ENCODE results near the gene PTPRT.
A peak's percentile ranks its signal among the peaks of the same experiment; 100 is the strongest.
"Not testable (repeated sequence)": the region's sequence is repeated elsewhere in the genome, so short reads cannot be mapped to it uniquely, and the experiment has no call there.

Gene PTPRT

DNA sequence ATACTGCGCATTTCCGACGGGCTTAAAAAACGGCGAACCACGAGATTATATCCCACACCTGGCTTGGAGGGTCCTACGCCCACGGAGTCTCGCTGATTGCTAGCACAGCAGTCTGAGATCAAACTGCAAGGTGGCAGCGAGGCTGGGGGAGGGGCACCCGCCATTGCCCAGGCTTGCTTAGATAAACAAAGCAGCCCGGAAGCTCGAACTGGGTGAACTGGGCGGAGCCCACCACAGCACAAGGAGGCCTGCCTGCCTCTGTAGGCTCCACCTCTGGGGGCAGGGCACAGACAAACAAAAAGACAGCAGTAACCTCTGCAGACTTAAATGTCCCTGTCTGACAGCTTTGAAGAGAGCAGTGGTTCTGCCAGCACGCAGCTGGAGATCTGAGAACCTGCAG is 983.1 kb downstream of the PTPRT start:
- no CpG with 5 or more reads among the region's 15 CpGs for WGBS (ENCODE audit: extremely low coverage, insufficient coverage, low lambda C conversion rate)

DNA sequence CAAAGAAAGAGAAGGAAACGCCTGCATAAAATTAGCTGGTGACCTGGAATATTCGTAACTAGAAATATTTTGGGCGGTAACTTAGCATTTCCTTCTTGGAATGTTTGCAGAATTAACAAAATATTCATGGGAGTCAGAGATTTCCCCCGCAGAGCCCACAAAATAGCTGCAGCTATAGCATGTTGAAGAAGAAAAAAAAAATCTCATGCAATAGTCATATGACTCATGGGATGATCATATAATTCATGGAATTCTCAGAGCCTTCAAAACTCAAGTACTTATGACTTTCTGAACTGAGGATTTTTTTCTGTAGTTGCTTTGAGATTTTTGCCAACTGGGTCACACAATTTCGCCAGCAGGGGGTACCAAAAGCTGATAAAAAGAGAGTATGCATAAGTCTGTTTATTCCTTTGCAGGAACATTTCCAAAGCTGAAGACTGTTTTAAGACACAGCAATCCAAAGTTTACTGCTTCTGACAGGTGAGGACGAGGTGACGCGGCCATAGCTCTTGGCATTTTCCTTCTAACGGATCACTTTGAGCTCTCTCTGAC is 985.5 kb downstream of the PTPRT start:
- H3K27me3 ChIP-seq (ENCODE audit: insufficient read depth, low read length, poor library complexity): no peaks in the 10 kb centered on the region
- WGBS (ENCODE audit: extremely low coverage, insufficient coverage, low lambda C conversion rate): no CpG with 5 or more reads among the region's 9 CpGs

More for the DNA sequence above, 983.1 kb downstream of the PTPRT start:
- not testable (repeated sequence) for H4K5ac ChIP-seq (ENCODE audit: low read length); H3K23ac ChIP-seq (ENCODE audit: low read length); H3K36me3 ChIP-seq (ENCODE audit: control insufficient read depth, insufficient read depth, low read length); H3K27me3 ChIP-seq (ENCODE audit: insufficient read depth, low read length, poor library complexity); DNase-seq; H3K79me1 ChIP-seq (ENCODE audit: low read length); H4K8ac ChIP-seq (ENCODE audit: low read depth, low read length); H3K4ac ChIP-seq (ENCODE audit: low read depth, low read length); H3K9ac ChIP-seq (ENCODE audit: low read length); H3K18ac ChIP-seq (ENCODE audit: low read length); H2BK15ac ChIP-seq (replicated peaks; ENCODE audit: low read depth); H3K27ac ChIP-seq (ENCODE audit: low read depth, low read length); H3K4me1 ChIP-seq (ENCODE audit: control insufficient read depth, low read depth, low read length); H2BK5ac ChIP-seq (ENCODE audit: low read length); H3K4me3 ChIP-seq (ENCODE audit: low read length); H2BK120ac ChIP-seq (ENCODE audit: low read depth, low read length); H3K4me2 ChIP-seq (ENCODE audit: low read length); H3K79me2 ChIP-seq (ENCODE audit: control insufficient read depth, insufficient read depth, low read length); H3K56ac ChIP-seq (ENCODE audit: low read length); H2AK5ac ChIP-seq (ENCODE audit: low read length)

DNA sequence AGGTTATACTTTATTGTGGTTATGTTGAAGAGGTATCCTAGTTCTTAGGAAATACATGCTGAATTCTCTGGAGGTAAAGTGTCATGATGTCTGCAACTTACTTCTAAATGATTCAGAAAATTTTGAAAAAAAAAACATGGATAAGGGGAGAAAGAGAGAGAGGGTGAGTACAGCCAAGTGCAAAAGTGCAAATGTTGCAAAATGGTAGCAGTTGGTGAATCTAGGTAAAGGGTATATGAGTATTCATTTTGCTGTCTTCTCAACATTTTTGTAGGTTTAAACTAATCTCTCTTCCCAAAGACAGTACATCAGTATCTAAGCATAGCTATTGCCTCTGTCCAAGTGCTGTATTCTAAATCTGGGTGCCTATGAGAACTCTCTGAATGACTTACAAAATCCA is 992.1 kb downstream of the PTPRT start:
- H3K4me1 ChIP-seq (ENCODE audit: control insufficient read depth, low read depth, low read length): no peaks in the 10 kb centered on the region
- H3K4me3 ChIP-seq (ENCODE audit: low read length): no peak overlapping the region
- no peak overlapping the region for H2AK5ac ChIP-seq (ENCODE audit: low read length)
- no peaks in the 10 kb centered on the region for H3K79me1 ChIP-seq (ENCODE audit: low read length)
- no peak for DNase-seq
- no peak overlapping the region for H3K9ac ChIP-seq (ENCODE audit: low read length)
- H3K27ac ChIP-seq (ENCODE audit: low read depth, low read length): no peak overlapping the region
- H3K23ac ChIP-seq (ENCODE audit: low read length): no peak overlapping the region
- H2BK15ac ChIP-seq (replicated peaks; ENCODE audit: low read depth): no peak overlapping the region
- no peak overlapping the region for H3K4ac ChIP-seq (ENCODE audit: low read depth, low read length)
- no peak overlapping the region for H2BK5ac ChIP-seq (ENCODE audit: low read length)
- H4K8ac ChIP-seq (ENCODE audit: low read depth, low read length): no peak overlapping the region
- no peak overlapping the region for H3K4me2 ChIP-seq (ENCODE audit: low read length)
- H3K56ac ChIP-seq (ENCODE audit: low read length): no peak overlapping the region
- H4K5ac ChIP-seq (ENCODE audit: low read length): no peak overlapping the region
- H3K79me2 ChIP-seq (ENCODE audit: control insufficient read depth, insufficient read depth, low read length): no peaks in the 10 kb centered on the region
- H2BK120ac ChIP-seq (ENCODE audit: low read depth, low read length): no peak overlapping the region
- no peaks in the 10 kb centered on the region for H3K36me3 ChIP-seq (ENCODE audit: control insufficient read depth, insufficient read depth, low read length)
- no peak overlapping the region for H3K18ac ChIP-seq (ENCODE audit: low read length)
- no peaks in the 10 kb centered on the region for H3K27me3 ChIP-seq (ENCODE audit: insufficient read depth, low read length, poor library complexity)

More for the DNA sequence above, 985.5 kb downstream of the PTPRT start:
- no peak overlapping the region for H3K4me2 ChIP-seq (ENCODE audit: low read length)
- no peak overlapping the region for H3K23ac ChIP-seq (ENCODE audit: low read length)
- H3K4me3 ChIP-seq (ENCODE audit: low read length): no peak overlapping the region
- no peak overlapping the region for H3K9ac ChIP-seq (ENCODE audit: low read length)
- no peaks in the 10 kb centered on the region for H3K79me1 ChIP-seq (ENCODE audit: low read length)
- no peak overlapping the region for H3K4ac ChIP-seq (ENCODE audit: low read depth, low read length)
- DNase-seq: peak; percentile 31
- no peak overlapping the region for H4K5ac ChIP-seq (ENCODE audit: low read length)
- no peak overlapping the region for H4K8ac ChIP-seq (ENCODE audit: low read depth, low read length)
- H2BK15ac ChIP-seq (replicated peaks; ENCODE audit: low read depth): no peak overlapping the region
- H3K79me2 ChIP-seq (ENCODE audit: control insufficient read depth, insufficient read depth, low read length): no peaks in the 10 kb centered on the region
- no peaks in the 10 kb centered on the region for H3K36me3 ChIP-seq (ENCODE audit: control insufficient read depth, insufficient read depth, low read length)
- no peak overlapping the region for H3K56ac ChIP-seq (ENCODE audit: low read length)
- H3K18ac ChIP-seq (ENCODE audit: low read length): no peak overlapping the region
- H2BK5ac ChIP-seq (ENCODE audit: low read length): no peak overlapping the region
- H2AK5ac ChIP-seq (ENCODE audit: low read length): no peak overlapping the region
- H3K4me1 ChIP-seq (ENCODE audit: control insufficient read depth, low read depth, low read length): no peaks in the 10 kb centered on the region
- no peak overlapping the region for H2BK120ac ChIP-seq (ENCODE audit: low read depth, low read length)
- no peak overlapping the region for H3K27ac ChIP-seq (ENCODE audit: low read depth, low read length)

DNA sequence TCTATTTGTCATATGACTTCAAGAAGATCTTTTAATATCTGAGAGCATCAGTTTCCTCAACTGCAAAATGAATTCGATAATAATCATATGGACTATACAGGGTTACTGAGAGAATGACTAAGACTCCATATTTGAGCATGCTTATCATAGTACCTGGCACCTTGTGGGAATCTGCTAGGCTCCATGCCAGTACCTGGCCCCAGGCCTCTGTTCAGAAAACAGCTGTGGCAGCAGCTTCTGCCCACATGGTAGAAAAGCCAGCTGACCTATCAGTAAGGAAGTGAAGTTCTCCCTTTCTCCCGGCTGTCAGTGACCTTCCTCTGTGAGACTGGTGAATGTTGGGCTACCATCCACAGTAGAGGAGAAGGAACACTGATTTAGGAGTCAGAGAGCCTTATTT is 996.6 kb downstream of the PTPRT start:
- no peak overlapping the region for H3K9ac ChIP-seq (ENCODE audit: low read length)
- no peaks in the 10 kb centered on the region for H3K79me1 ChIP-seq (ENCODE audit: low read length)
- H4K5ac ChIP-seq (ENCODE audit: low read length): no peak overlapping the region
- no CpG with 5 or more reads among the region's 2 CpGs for WGBS (ENCODE audit: extremely low coverage, insufficient coverage, low lambda C conversion rate)
- H2BK120ac ChIP-seq (ENCODE audit: low read depth, low read length): no peak overlapping the region
- no peak overlapping the region for H3K4me2 ChIP-seq (ENCODE audit: low read length)
- H3K79me2 ChIP-seq (ENCODE audit: control insufficient read depth, insufficient read depth, low read length): no peaks in the 10 kb centered on the region
- no peaks in the 10 kb centered on the region for H3K4me1 ChIP-seq (ENCODE audit: control insufficient read depth, low read depth, low read length)
- no peak overlapping the region for H4K8ac ChIP-seq (ENCODE audit: low read depth, low read length)
- no peak overlapping the region for H3K27ac ChIP-seq (ENCODE audit: low read depth, low read length)
- H2BK5ac ChIP-seq (ENCODE audit: low read length): no peak overlapping the region
- H3K36me3 ChIP-seq (ENCODE audit: control insufficient read depth, insufficient read depth, low read length): no peaks in the 10 kb centered on the region
- DNase-seq: no peak
- H3K18ac ChIP-seq (ENCODE audit: low read length): no peak overlapping the region
- H3K23ac ChIP-seq (ENCODE audit: low read length): no peak overlapping the region
- no peak overlapping the region for H3K4ac ChIP-seq (ENCODE audit: low read depth, low read length)
- no peak overlapping the region for H3K56ac ChIP-seq (ENCODE audit: low read length)
- no peaks in the 10 kb centered on the region for H3K27me3 ChIP-seq (ENCODE audit: insufficient read depth, low read length, poor library complexity)
- no peak overlapping the region for H2BK15ac ChIP-seq (replicated peaks; ENCODE audit: low read depth)
- H2AK5ac ChIP-seq (ENCODE audit: low read length): no peak overlapping the region
- no peak overlapping the region for H3K4me3 ChIP-seq (ENCODE audit: low read length)

DNA sequence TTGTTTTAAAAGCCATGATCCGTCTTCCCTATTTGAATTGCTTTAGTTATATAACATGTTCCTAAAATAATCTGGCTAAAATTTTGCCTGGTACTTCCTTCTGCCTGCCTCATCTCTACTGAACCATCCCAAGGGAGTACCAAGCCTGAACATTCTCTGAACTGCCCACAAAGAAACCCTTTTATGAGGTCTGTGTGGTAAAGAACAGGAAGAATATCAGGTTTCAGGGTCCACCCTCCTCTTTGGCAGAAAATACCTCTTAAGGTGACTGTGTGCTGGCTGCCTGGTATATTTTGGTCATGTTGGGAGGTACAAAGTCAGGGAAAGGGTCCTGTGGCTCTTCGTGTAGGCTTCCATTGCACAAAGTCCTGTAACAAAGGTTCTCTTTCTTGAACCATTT is 997.4 kb downstream of the PTPRT start:
- H3K9ac ChIP-seq (ENCODE audit: low read length): no peak overlapping the region
- DNase-seq: no peak
- H2BK120ac ChIP-seq (ENCODE audit: low read depth, low read length): no peak overlapping the region
- H3K79me1 ChIP-seq (ENCODE audit: low read length): no peaks in the 10 kb centered on the region
- no peak overlapping the region for H3K27ac ChIP-seq (ENCODE audit: low read depth, low read length)
- no peaks in the 10 kb centered on the region for H3K27me3 ChIP-seq (ENCODE audit: insufficient read depth, low read length, poor library complexity)
- WGBS (ENCODE audit: extremely low coverage, insufficient coverage, low lambda C conversion rate): no CpG with 5 or more reads among the region's 2 CpGs
- no peaks in the 10 kb centered on the region for H3K36me3 ChIP-seq (ENCODE audit: control insufficient read depth, insufficient read depth, low read length)
- H4K8ac ChIP-seq (ENCODE audit: low read depth, low read length): no peak overlapping the region
- H3K79me2 ChIP-seq (ENCODE audit: control insufficient read depth, insufficient read depth, low read length): no peaks in the 10 kb centered on the region
- no peak overlapping the region for H3K4me3 ChIP-seq (ENCODE audit: low read length)
- H2BK5ac ChIP-seq (ENCODE audit: low read length): no peak overlapping the region
- no peak overlapping the region for H2BK15ac ChIP-seq (replicated peaks; ENCODE audit: low read depth)
- no peaks in the 10 kb centered on the region for H3K4me1 ChIP-seq (ENCODE audit: control insufficient read depth, low read depth, low read length)
- no peak overlapping the region for H3K23ac ChIP-seq (ENCODE audit: low read length)
- no peak overlapping the region for H3K18ac ChIP-seq (ENCODE audit: low read length)
- H4K5ac ChIP-seq (ENCODE audit: low read length): no peak overlapping the region
- no peak overlapping the region for H2AK5ac ChIP-seq (ENCODE audit: low read length)
- no peak overlapping the region for H3K4me2 ChIP-seq (ENCODE audit: low read length)
- H3K4ac ChIP-seq (ENCODE audit: low read depth, low read length): no peak overlapping the region
- no peak overlapping the region for H3K56ac ChIP-seq (ENCODE audit: low read length)

DNA sequence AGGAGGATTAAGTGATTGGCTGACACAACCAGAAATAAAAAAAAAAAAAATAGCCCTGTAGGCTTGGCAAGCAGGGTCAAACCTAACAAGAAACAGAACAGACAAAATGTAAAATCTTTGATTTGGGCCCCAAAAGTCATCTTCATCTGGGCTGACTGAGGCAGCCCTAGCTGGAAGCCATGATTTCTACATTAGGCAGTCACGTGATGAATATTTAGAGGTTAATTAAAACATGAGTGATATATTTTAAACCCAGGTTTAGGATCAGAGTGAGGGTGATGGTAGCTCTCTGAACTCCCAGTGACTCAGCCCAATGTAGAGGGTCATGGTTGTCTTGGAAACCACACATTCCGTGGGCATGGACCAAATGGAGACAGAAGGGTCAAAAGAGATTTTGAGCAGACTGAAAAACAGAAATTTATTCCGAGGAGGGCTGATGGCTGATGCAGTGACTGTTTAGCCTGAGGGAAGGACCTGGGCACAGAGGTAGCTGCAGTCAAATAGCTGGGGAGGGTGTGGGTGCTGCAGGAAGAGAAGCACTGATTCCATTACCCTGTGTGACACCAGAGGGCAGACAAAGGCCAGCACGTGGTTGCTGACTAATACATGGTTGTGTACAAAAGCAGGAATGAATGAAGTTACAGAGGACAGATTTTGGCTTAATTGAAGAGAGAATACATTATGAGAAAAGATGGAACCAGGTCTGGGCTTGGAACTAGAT is 998.4 kb downstream of the PTPRT start:
- peak; percentile 63 for DNase-seq

More for the DNA sequence above, 998.4 kb downstream of the PTPRT start:
- Histone ChIP-seq H3K79me1 (ENCODE audit: low read length) (no peaks in the 10 kb centered on the region), H3K27ac (ENCODE audit: low read depth, low read length) (no peak overlapping the region), H3K9ac (ENCODE audit: low read length) (no peak overlapping the region), H2AK5ac (ENCODE audit: low read length) (no peak overlapping the region), H3K4me3 (ENCODE audit: low read length) (no peak overlapping the region), H2BK15ac (replicated peaks; ENCODE audit: low read depth) (no peak overlapping the region), H3K56ac (ENCODE audit: low read length) (no peak overlapping the region), H3K36me3 (ENCODE audit: control insufficient read depth, insufficient read depth, low read length) (no peaks in the 10 kb centered on the region), H3K4ac (ENCODE audit: low read depth, low read length) (no peak overlapping the region), H2BK120ac (ENCODE audit: low read depth, low read length) (no peak overlapping the region), H3K4me2 (ENCODE audit: low read length) (no peak overlapping the region), H3K4me1 (ENCODE audit: control insufficient read depth, low read depth, low read length) (no peaks in the 10 kb centered on the region), H4K5ac (ENCODE audit: low read length) (no peak overlapping the region), H3K79me2 (ENCODE audit: control insufficient read depth, insufficient read depth, low read length) (no peaks in the 10 kb centered on the region), H3K23ac (ENCODE audit: low read length) (no peak overlapping the region), H2BK5ac (ENCODE audit: low read length) (no peak overlapping the region), H3K18ac (ENCODE audit: low read length) (no peak overlapping the region), H4K8ac (ENCODE audit: low read depth, low read length) (no peak overlapping the region), H3K27me3 (ENCODE audit: insufficient read depth, low read length, poor library complexity) (no peaks in the 10 kb centered on the region)
- WGBS (ENCODE audit: extremely low coverage, insufficient coverage, low lambda C conversion rate): no CpG with 5 or more reads among the region's 4 CpGs

All from mesendoderm (in vitro differentiated cells).